HepG2 (cell line): Measurements from ENCODE around the gene CD300LF. TPM values are rescaled to one million over a fixed set of nuclear protein-coding genes. Genes with fewer than 3 reads are reported as not detected.

Experiments
- MZF1 ChIP-seq: sonication (generic); formaldehyde crosslinking; IDR thresholded peaks from 2 replicates; pipeline ENCODE4 v1.8.1; 2023; ENCODE audit warnings: mild to moderate bottlenecking, missing genetic modification reagents, borderline replicate concordance
- PAWR ChIP-seq: sonication (generic); formaldehyde crosslinking; IDR thresholded peaks from 2 replicates; pipeline ENCODE4 v1.4.0; 2020; ENCODE audit warnings: missing genetic modification reagents, mild to moderate bottlenecking, borderline replicate concordance
- RBM22 ChIP-seq: fragments of 200-400 bp; formaldehyde crosslinking; optimal IDR thresholded peaks from 2 replicates; pipeline ENCODE3; 2017; ENCODE audit warnings: mild to moderate bottlenecking, low read length, moderate library complexity
- TRIM24 ChIP-seq: sonication (generic); formaldehyde crosslinking; IDR thresholded peaks from 2 replicates; pipeline ENCODE4 v1.8.0; 2022; ENCODE audit warnings: mild to moderate bottlenecking, missing genetic modification reagents
- ZBTB7B ChIP-seq: sonication (generic); formaldehyde crosslinking; IDR thresholded peaks from 2 replicates; pipeline ENCODE4 v1.4.0; 2020; ENCODE audit warnings: missing genetic modification reagents
- ZHX1 ChIP-seq: sonication (generic); formaldehyde crosslinking; IDR thresholded peaks from 2 replicates; pipeline ENCODE4 v1.8.1; 2022; ENCODE audit warnings: low read depth, mild to moderate bottlenecking, missing genetic modification reagents
- ZNF337 ChIP-seq: sonication (generic); formaldehyde crosslinking; IDR thresholded peaks from 2 replicates; pipeline ENCODE4 v1.5.1; 2020; ENCODE audit warnings: missing genetic modification reagents, low read depth, mild to moderate bottlenecking, borderline replicate concordance
- ZNF407 ChIP-seq: sonication (generic); formaldehyde crosslinking; IDR thresholded peaks from one replicate; pipeline ENCODE4 v1.5.1; 2020; ENCODE audit warnings: mild to moderate bottlenecking, missing genetic modification reagents; ENCODE audit errors: not compliant biosample characterization
- ZNF460 ChIP-seq: sonication (generic); formaldehyde crosslinking; IDR thresholded peaks from 2 replicates; pipeline ENCODE4 v1.5.1; 2020; ENCODE audit warnings: missing genetic modification reagents, mild to moderate bottlenecking, borderline replicate concordance
- ZNF605 ChIP-seq: sonication (generic); formaldehyde crosslinking; IDR thresholded peaks from 2 replicates; pipeline ENCODE4 v1.8.0; 2022; ENCODE audit warnings: mild to moderate bottlenecking, missing genetic modification reagents
- ZNF850 ChIP-seq: sonication (generic); formaldehyde crosslinking; conservative IDR thresholded peaks from 2 replicates; pipeline ENCODE4 v1.9.0; 2021; ENCODE audit warnings: mild to moderate bottlenecking, missing genetic modification reagents
- polyA plus RNA-seq, 8 experiments: library from polyadenylated mRNA; depleted of rRNA in 3 of 8; stranded (reverse) in 7 of 8; unstranded in 1 of 8; fragments of >200 nt; fragmentation: Illumina TruSeq in 4 of 8; extraction: Trizol in 4 of 8; gene quantifications; 2 replicates each; pipeline versions ENCODE4 v1.2.1 to v1.2.3, GENCODE V29; 2011 to 2016; ENCODE audit warnings: low read depth in 4 of 8, missing spikeins in 1 of 8, mixed read lengths in 1 of 8; ENCODE audit not compliant: insufficient read depth in 1 of 8
- total RNA-seq, 5 experiments: library from RNA; depleted of rRNA; stranded (reverse); fragments of >200 nt; fragmentation: Illumina TruSeq; extraction: Trizol; gene quantifications; 2 replicates each; pipeline ENCODE4 v1.2.3, GENCODE V29; 2016; ENCODE audit warnings: low read depth in 1 of 5
- TF ChIP-seq, protein P1 (sequence below): sonication (generic); formaldehyde crosslinking; IDR thresholded peaks from 2 replicates; pipeline ENCODE4 v1.8.1; 2023; ENCODE audit warnings: missing genetic modification reagents, inconsistent platforms, borderline replicate concordance
- TF ChIP-seq, protein P2 (sequence below): sonication (generic); formaldehyde crosslinking; IDR thresholded peaks from 2 replicates; pipeline ENCODE4 v1.4.0; 2020; ENCODE audit warnings: missing genetic modification reagents, borderline replicate concordance

The CD300LF gene
- total and polyA plus RNA-seq, 2 of the 13 experiments (the other 11 are each of a cell fraction or from before 2014, with no cell fraction given) = not detected

DNA sequence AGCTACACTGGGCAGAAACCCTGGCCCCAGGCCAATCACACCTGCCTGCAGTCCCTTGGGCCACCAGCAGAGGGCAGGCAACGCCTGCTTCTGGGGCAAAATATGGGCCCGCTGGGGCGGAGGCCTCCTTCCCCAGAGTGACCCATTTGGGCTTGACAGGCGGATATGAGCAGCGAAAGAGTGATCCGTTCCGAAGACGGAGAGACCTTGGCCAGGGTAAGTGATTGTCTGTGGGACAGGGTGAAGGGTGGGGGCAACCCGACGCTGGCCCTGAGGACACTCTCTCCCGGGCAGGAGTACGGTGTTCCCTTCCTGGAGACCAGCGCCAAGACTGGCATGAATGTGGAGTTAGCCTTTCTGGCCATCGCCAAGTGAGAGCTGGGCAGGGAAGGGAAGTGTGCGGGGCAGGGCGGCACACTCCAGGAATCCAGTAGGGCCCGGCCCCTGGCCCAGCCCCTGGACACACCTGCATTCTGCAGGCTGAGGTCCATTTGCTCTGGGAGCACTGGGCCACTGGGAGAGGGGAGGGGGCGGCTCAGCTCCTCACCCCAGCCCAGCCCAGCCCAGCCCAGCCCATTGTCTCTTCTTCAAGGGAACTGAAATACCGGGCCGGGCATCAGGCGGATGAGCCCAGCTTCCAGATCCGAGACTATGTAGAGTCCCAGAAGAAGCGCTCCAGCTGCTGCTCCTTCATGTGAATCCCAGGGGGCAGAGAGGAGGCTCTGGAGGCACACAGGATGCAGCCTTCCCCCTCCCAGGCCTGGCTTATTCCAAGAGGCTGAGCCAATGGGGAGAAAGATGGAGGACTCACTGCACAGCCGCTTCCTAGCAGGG, 32.2 kb upstream of the CD300LF start (continued):
- TF ChIP-seq ZBTB7B (CRISPR knock-in tag) (no peak; the same call in 1 of the 2 replicates), ZNF407 (CRISPR knock-in tag) (no peak), MZF1 (CRISPR knock-in tag) (no peak), ZHX1 (peak; percentile 46; the same call in 1 of the 2 replicates), ZNF337 (0 out of 2 replicates have a peak, but pooled peaks have one; percentile 37), RBM22 (no peak), ZNF850 (CRISPR knock-in tag) (no peak), PAWR (CRISPR knock-in tag) (no peak), ZNF605 (CRISPR knock-in tag) (peak; percentile 70; the same call in 1 of the 2 replicates), TRIM24 (CRISPR knock-in tag) (no peak), ZNF460 (CRISPR knock-in tag) (no peak)
- TF ChIP-seq, protein P1, sequence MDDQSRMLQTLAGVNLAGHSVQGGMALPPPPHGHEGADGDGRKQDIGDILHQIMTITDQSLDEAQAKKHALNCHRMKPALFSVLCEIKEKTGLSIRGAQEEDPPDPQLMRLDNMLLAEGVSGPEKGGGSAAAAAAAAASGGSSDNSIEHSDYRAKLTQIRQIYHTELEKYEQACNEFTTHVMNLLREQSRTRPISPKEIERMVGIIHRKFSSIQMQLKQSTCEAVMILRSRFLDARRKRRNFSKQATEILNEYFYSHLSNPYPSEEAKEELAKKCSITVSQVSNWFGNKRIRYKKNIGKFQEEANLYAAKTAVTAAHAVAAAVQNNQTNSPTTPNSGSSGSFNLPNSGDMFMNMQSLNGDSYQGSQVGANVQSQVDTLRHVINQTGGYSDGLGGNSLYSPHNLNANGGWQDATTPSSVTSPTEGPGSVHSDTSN (CRISPR knock-in tag) = no peak
- TF ChIP-seq, protein P2, sequence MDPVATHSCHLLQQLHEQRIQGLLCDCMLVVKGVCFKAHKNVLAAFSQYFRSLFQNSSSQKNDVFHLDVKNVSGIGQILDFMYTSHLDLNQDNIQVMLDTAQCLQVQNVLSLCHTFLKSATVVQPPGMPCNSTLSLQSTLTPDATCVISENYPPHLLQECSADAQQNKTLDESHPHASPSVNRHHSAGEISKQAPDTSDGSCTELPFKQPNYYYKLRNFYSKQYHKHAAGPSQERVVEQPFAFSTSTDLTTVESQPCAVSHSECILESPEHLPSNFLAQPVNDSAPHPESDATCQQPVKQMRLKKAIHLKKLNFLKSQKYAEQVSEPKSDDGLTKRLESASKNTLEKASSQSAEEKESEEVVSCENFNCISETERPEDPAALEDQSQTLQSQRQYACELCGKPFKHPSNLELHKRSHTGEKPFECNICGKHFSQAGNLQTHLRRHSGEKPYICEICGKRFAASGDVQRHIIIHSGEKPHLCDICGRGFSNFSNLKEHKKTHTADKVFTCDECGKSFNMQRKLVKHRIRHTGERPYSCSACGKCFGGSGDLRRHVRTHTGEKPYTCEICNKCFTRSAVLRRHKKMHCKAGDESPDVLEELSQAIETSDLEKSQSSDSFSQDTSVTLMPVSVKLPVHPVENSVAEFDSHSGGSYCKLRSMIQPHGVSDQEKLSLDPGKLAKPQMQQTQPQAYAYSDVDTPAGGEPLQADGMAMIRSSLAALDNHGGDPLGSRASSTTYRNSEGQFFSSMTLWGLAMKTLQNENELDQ = no peak
